Stomach (tissue), 4 donors: ENCODE data around the gene SRSF10.

Experiments used
- CTCF ChIP-seq, 7 experiments: fragments of 450-650 bp in 4 of 7; fragments of 200-600 bp in 3 of 7; sonication (generic) in 3 of 7; IDR thresholded peaks; one replicate each; pipeline ENCODE4 v1.5.1; 2016 to 2019; ENCODE audit warnings: antibody characterized with exemption in 7 of 7, control low read depth in 2 of 7, mild to moderate bottlenecking in 1 of 7
- EP300 ChIP-seq: sonication (generic); formaldehyde crosslinking; IDR thresholded peaks from one replicate; pipeline ENCODE4 v1.6.1; 2017; ENCODE audit warnings: antibody characterized with exemption
- POLR2A ChIP-seq, 4 donors: fragments of 450-650 bp; IDR thresholded peaks; one replicate each; pipeline ENCODE4 v1.6.1; 2016; ENCODE audit warnings: antibody characterized with exemption in 4 of 4, control low read depth in 2 of 4, mild to moderate bottlenecking in 1 of 4, moderate library complexity in 1 of 4
- POLR2AphosphoS5 ChIP-seq, 3 donors: sonication (generic); formaldehyde crosslinking; IDR thresholded peaks; one replicate each; pipeline ENCODE4 v1.6.1; 2016; ENCODE audit warnings: antibody characterized with exemption in 3 of 3

DNA sequence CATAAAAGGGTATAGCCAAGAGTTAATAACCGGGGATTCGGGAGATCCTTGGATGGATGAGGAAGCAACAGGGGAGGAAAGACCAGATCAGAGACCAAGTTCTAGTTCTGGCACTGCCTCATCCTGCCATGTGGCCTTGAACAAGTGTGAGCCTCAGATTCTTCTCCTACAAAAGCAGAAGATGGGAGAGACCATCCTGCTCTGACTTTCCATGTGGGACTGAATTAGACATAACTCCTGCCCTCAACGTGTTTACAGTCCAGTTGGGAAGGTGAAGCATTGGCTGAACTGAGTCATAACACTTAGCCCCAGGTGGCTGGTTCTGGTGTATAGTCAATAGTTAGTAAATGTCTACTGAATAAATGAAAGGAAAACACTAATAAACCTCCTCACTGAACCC is 54.8 kb downstream of the SRSF10 start:
- TF ChIP-seq CTCF (IDR thresholded peaks at IDR 0.05) (no peak), POLR2A (IDR thresholded peaks at IDR 0.05) (no peak), EP300 (no peak), POLR2AphosphoS5 (IDR thresholded peaks at IDR 0.05) (no peak)
